B cell (primary cell): Measurements from ENCODE around the gene CRLF2. TPM values are rescaled to one million over a fixed set of nuclear protein-coding genes. Genes with fewer than 3 reads are reported as not detected.

Experiments
- polyA plus RNA-seq: library from polyadenylated mRNA; depleted of rRNA; stranded (reverse); fragments of >200 nt; gene quantifications from 2 replicates; pipeline ENCODE4 v1.2.3, GENCODE V29; 2012
- total RNA-seq, 2 donors: library from RNA; stranded (reverse); fragments of 120-200 nt in 1 of 2; gene quantifications; 1 replicate in 1 of 2; 2 replicates in 1 of 2; pipeline versions ENCODE4 v1.2.3 to v1.2.4, GENCODE V29; 2013 to 2022

Gene CRLF2
- total and polyA plus RNA-seq, 2 donors (not counting 1 experiment from before 2014, with no cell fraction given), result not detected

Other genes starting within 250 kb of the CRLF2 start
- gene CSF2RA, start 56.2 kb upstream of the CRLF2 start, total RNA-seq, result 0.64 and 1.2 TPM in 2 replicates
- gene CSF2RA, start 56.2 kb upstream of the CRLF2 start, polyA plus RNA-seq, result 0.52 and 0.76 TPM in 2 replicates
- gene IL3RA, start 124.1 kb upstream of the CRLF2 start, total RNA-seq, result 1.6 and 2.8 TPM in 2 replicates
- 4.3 and 31.6 TPM in 2 replicates for gene IL3RA, start 124.1 kb upstream of the CRLF2 start, polyA plus RNA-seq
- gene SLC25A6, start 179.5 kb upstream of the CRLF2 start, total RNA-seq, result 323 and 343 TPM in 2 replicates
- gene SLC25A6, start 179.5 kb upstream of the CRLF2 start, polyA plus RNA-seq, result 642 and 850 TPM in 2 replicates
- gene ASMTL, start 240.3 kb upstream of the CRLF2 start, total RNA-seq, result 50.4 and 52.9 TPM in 2 replicates
- 15.3 and 33.3 TPM in 2 replicates for gene ASMTL, start 240.3 kb upstream of the CRLF2 start, polyA plus RNA-seq